HFFc6 (cell line): ENCODE results near the gene RBMS3. TPM values are rescaled to one million over a fixed set of nuclear protein-coding genes. Genes with fewer than 3 reads are reported as not detected.
A peak's percentile ranks its signal among the peaks of the same experiment; 100 is the strongest.

Experiments used
- DNase-seq: peaks from one replicate; pipeline ENCODE4 v3.0.0-alpha.2; 2018
- H3K27ac Mint-ChIP-seq: 2 replicates; pipeline ENCODE4 v1.8.0; 2020; ENCODE audit warnings: mild to moderate bottlenecking, mixed read lengths
- H3K27me3 Mint-ChIP-seq: 2 replicates; pipeline ENCODE4 v1.8.0; 2021; ENCODE audit warnings: mild to moderate bottlenecking, moderate library complexity, mixed read lengths; ENCODE audit not compliant: insufficient read depth
- H3K36me3 Mint-ChIP-seq: 2 replicates; pipeline ENCODE4 v1.8.0; 2021; ENCODE audit warnings: low read depth, mixed read lengths
- H3K4me1 Mint-ChIP-seq: 2 replicates; pipeline ENCODE4 v1.8.0; 2020; ENCODE audit warnings: low read depth, mixed read lengths
- H3K4me3 Mint-ChIP-seq: 2 replicates; pipeline ENCODE4 v1.8.0; 2020; ENCODE audit warnings: mild to moderate bottlenecking, moderate library complexity, mixed read lengths
- H3K9me3 Mint-ChIP-seq: 2 replicates; pipeline ENCODE4 v1.8.0; 2020; ENCODE audit warnings: mild to moderate bottlenecking, mixed read lengths
- total RNA-seq, 6 experiments: library from RNA; stranded (reverse); fragmentation: NEBNext Ultra II Directional; extraction: Animal tissue kit (Norgen Biotek cat#: 25700); gene quantifications; 2 replicates in 1 of 6; 3 replicates in 5 of 6; pipeline ENCODE4 v1.2.3, GENCODE V29; 2021
- TF ChIP-seq, protein P1 (sequence below): fragments of 200-600 bp; sonication (generic); IDR thresholded peaks from 2 replicates; pipeline ENCODE4 v1.5.0; 2021; ENCODE audit warnings: antibody characterized with exemption, mild to moderate bottlenecking

The RBMS3 gene
- total RNA-seq, 6 experiments from 2014 or later, result 22.8 to 46.9 (median 39.4) TPM

DNA sequence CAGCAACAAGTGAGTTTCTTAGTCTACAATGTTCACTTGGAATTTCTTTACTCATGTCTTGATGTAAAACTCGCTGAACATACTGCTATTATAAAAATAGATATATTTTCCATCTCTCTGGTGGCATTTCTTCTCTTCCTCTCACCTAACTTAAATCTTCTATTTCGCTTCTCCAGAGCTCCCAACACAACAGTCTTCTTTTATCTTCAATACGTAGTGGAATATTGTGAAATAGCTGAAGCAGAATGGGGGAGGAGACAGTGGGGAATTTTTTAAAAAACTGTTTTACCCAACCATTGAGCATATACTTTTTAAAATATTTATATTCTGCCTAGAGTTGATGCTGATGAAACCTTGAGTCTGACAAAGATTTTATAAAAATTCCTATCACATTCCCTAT, 548.5 kb downstream of the RBMS3 start:
- Mint-ChIP-seq H3K27me3 (no peaks in the 10 kb centered on the region), H3K4me3 (no peak overlapping the region), H3K36me3 (peaks cover 15% of the 10 kb centered on the region), H3K27ac (no peak overlapping the region), H3K4me1 (peaks cover 21% of the 10 kb centered on the region), H3K9me3 (peaks cover 8% of the 10 kb centered on the region; the same call in 1 of the 2 replicates)
- TF ChIP-seq, protein P1, sequence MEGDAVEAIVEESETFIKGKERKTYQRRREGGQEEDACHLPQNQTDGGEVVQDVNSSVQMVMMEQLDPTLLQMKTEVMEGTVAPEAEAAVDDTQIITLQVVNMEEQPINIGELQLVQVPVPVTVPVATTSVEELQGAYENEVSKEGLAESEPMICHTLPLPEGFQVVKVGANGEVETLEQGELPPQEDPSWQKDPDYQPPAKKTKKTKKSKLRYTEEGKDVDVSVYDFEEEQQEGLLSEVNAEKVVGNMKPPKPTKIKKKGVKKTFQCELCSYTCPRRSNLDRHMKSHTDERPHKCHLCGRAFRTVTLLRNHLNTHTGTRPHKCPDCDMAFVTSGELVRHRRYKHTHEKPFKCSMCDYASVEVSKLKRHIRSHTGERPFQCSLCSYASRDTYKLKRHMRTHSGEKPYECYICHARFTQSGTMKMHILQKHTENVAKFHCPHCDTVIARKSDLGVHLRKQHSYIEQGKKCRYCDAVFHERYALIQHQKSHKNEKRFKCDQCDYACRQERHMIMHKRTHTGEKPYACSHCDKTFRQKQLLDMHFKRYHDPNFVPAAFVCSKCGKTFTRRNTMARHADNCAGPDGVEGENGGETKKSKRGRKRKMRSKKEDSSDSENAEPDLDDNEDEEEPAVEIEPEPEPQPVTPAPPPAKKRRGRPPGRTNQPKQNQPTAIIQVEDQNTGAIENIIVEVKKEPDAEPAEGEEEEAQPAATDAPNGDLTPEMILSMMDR, result no peak
- no peak for DNase-seq

DNA sequence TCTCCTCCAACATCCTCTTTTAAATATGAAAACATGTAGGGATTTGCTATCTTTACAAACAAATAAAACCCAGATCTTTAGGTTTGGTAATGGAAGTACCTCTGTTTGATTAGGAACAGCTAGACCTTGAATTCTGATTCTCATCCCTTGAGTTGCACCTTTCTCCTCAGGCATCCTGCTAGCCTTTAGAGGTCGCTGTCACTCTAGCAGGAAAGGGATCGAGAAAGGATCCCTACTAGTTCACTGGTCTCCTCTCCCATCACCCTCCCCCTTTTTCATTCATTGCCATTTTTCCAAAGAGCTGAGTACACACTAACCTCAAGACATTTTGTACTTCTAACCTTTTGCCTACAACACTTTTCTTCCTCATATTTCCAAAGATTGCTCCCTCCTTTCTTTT, 569.8 kb downstream of the RBMS3 start:
- H3K9me3 Mint-ChIP-seq, result peaks cover 6% of the 10 kb centered on the region; the same call in 1 of the 2 replicates

DNA sequence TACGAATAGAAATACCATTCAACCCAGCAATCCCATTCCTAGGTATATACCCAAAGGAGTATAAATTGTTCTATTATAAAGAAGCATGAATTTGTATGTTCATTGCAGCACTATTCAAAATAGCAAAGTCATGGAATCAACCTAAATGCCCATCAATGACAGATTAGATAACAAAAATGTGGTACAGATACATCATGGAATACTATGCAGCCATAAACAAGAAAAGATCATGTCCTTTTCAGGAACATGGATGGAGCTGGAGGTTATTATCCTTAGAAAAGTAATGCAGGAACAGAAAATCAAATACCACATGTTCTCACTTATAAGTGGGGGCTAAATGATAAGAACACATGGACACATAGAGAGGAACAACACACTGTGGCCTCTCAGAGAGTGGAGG, 571.9 kb downstream of the RBMS3 start:
- TF ChIP-seq, protein P1, result no peak
- Mint-ChIP-seq H3K27ac (no peak overlapping the region), H3K27me3 (no peaks in the 10 kb centered on the region; the same call in 1 of the 2 replicates), H3K9me3 (peaks cover 6% of the 10 kb centered on the region; the same call in 1 of the 2 replicates), H3K4me3 (no peak overlapping the region), H3K36me3 (peaks cover 10% of the 10 kb centered on the region), H3K4me1 (no peaks in the 10 kb centered on the region)
- no peak for DNase-seq

More for the DNA sequence above, 569.8 kb downstream of the RBMS3 start:
- Mint-ChIP-seq H3K27me3 (no peaks in the 10 kb centered on the region; the same call in 1 of the 2 replicates), H3K36me3 (peaks cover 10% of the 10 kb centered on the region), H3K4me1 (no peaks in the 10 kb centered on the region), H3K27ac (no peak overlapping the region), H3K4me3 (no peak overlapping the region)
- TF ChIP-seq, protein P1, result peak; percentile 33; the same call in 1 of the 2 replicates
- no peak for DNase-seq

DNA sequence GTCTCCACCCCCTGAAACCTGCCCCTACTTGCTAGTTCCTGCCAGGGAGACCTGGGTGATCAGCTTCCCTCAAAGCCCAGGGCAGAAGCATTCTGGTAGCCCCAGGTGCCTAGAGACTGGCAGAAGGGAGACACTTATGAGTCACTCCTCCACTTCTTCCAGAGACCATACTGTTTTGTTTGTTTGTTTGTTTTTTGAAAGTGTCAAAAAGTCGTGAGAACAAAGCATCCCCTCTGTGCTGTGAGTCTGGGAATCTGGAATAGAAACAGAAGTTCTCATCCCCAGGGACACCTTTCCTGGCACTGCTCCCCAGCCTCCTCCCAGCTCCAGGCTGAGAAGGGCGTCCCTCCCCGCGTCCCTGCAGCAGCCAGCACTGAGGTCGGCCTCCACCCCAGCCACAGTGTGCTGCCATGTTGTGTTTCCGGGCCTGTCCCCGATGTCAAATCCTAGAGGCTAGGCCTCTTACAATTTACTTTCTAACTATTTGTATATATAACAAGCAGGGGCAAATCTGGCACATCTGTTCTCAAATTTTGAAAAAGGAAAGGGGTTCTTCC, 573.0 kb downstream of the RBMS3 start:
- Mint-ChIP-seq H3K9me3 (peaks cover 6% of the 10 kb centered on the region; the same call in 1 of the 2 replicates), H3K36me3 (peaks cover 10% of the 10 kb centered on the region), H3K4me3 (no peak overlapping the region), H3K4me1 (no peaks in the 10 kb centered on the region), H3K27me3 (no peaks in the 10 kb centered on the region; the same call in 1 of the 2 replicates), H3K27ac (no peak overlapping the region)
- TF ChIP-seq, protein P1, result no peak
- DNase-seq, result no peak

DNA sequence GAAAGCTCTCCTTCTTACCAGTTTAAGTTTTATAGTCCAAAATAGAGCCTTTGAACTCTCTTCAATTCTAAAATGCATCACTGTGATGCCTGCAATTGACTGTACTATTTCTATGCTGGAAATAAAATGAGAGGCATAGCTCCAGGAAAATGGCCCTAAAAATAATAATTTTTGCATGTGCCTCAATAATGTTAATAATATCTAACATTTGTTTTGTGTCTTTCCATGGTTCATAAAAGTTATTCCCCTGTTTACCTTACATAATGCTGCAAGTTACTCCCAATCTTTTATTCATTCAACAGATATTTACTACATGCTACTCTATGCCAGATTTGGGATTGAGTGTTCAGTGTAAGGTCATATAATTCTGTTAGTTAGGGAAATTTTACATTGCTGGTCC, 574.0 kb downstream of the RBMS3 start:
- DNase-seq, result no peak
- no peaks in the 10 kb centered on the region for H3K4me1 Mint-ChIP-seq
- peaks cover 6% of the 10 kb centered on the region; the same call in 1 of the 2 replicates for H3K9me3 Mint-ChIP-seq
- no peaks in the 10 kb centered on the region; the same call in 1 of the 2 replicates for H3K27me3 Mint-ChIP-seq
- no peak overlapping the region for H3K4me3 Mint-ChIP-seq
- TF ChIP-seq, protein P1, result no peak
- peaks cover 10% of the 10 kb centered on the region for H3K36me3 Mint-ChIP-seq
- H3K27ac Mint-ChIP-seq, result no peak overlapping the region
